ENCODE results near the gene TPR.

The TPR gene

DNA sequence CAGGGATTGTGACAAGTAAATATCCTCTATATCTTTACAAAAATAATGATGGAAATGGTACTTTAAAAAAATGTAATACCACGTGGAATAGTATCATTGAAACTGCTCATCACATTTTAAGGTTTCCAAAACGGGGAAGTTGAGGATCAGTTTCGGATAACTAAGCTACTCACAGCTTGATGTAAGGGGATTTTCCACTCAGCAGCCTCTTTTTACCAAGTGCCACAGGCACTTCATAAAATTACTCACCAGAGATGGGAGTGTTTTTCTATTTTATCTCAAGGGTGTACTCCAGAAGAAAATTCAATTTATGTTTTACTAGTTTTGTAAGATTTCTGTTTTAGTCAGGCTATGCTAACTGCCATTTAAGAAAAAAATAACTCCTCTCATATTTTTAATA is 91.7 kb downstream of the TPR start:
- no peak for DNase-seq (ENCODE audit: low read depth, low spot score)
- in situ Hi-C loops (cut with HindIII; ENCODE audit: low sequenced_read_pairs), result no loop called here
- no peak overlapping the region for H3K4me3 ChIP-seq (ENCODE audit: low read depth, low read length)
- TF ChIP-seq, protein P1, sequence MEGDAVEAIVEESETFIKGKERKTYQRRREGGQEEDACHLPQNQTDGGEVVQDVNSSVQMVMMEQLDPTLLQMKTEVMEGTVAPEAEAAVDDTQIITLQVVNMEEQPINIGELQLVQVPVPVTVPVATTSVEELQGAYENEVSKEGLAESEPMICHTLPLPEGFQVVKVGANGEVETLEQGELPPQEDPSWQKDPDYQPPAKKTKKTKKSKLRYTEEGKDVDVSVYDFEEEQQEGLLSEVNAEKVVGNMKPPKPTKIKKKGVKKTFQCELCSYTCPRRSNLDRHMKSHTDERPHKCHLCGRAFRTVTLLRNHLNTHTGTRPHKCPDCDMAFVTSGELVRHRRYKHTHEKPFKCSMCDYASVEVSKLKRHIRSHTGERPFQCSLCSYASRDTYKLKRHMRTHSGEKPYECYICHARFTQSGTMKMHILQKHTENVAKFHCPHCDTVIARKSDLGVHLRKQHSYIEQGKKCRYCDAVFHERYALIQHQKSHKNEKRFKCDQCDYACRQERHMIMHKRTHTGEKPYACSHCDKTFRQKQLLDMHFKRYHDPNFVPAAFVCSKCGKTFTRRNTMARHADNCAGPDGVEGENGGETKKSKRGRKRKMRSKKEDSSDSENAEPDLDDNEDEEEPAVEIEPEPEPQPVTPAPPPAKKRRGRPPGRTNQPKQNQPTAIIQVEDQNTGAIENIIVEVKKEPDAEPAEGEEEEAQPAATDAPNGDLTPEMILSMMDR (IDR thresholded peaks at IDR 0.05; ENCODE audit: low read depth, low read length), result no peak

DNA sequence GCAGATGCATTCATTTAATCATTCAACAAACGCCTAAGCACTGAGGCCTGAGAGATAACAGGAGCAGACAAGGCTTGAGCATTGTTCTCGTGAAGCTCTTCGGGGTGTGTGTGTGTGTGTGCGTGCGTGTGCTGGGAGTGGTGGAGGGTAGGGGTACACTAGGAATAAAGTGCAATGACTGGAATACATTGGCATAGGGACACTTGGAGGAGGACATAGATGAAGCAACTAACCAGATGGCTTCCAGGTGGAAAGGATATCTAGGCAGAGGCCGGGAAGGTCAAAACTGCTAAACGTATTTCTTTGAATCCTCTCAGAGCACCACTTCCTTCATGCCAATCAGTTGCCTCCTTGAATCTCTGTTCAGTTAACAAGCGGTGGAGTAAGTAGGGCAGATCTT is 92.6 kb downstream of the TPR start:
- DNase-seq (ENCODE audit: low read depth, low spot score), result no peak
- TF ChIP-seq, protein P1 (IDR thresholded peaks at IDR 0.05; ENCODE audit: low read depth, low read length), result no peak
- H3K4me3 ChIP-seq (ENCODE audit: low read depth, low read length), result no peak overlapping the region
- in situ Hi-C loops (cut with HindIII; ENCODE audit: low sequenced_read_pairs), result no loop called here

DNA sequence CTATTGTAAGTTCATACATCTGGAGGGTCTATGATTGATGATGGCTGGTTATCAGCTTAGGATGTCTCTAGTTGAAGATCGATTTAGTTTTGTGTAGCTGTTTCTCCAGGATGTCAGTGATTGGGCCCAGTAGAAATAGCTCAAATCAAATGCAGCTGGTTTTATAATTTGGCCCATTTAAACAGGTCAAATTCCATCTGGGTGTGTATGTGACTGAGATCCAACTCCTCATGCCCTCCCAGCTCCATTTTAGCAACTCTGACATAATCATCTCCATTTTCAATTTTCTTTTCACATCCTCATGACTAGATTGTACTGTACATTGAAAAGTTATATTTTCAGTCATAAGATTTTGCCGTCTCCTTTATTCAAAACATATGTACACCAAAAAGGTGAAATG is 99.2 kb downstream of the TPR start:
- DNase-seq (ENCODE audit: low read depth, low spot score), result no peak
- TF ChIP-seq, protein P1 (IDR thresholded peaks at IDR 0.05; ENCODE audit: low read depth, low read length), result no peak
- in situ Hi-C loops (cut with HindIII; ENCODE audit: low sequenced_read_pairs), result no loop called here

DNA sequence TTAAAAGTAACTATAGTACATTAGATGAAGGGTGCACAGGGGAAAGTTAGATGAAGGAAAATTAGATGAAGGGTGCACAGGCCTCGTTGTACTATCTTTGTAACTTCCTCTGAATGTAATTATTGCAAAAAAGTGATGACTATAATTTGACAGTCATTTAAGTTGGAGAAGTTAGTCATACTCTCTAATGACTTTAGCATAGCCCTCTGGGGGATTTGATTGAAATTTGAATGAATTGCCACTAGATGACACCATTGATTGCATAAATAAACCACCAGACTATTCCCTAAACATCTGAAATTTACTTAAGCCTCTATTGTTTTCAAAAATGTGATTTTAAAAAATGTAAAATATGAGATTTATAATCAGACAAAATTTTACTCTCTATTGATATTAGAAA is 102.6 kb downstream of the TPR start:
- TF ChIP-seq, protein P1 (IDR thresholded peaks at IDR 0.05; ENCODE audit: low read depth, low read length), result no peak
- DNase-seq (ENCODE audit: low read depth, low spot score), result no peak
- no peak overlapping the region for H3K4me3 ChIP-seq (ENCODE audit: low read depth, low read length)
- in situ Hi-C loops (cut with HindIII; ENCODE audit: low sequenced_read_pairs), result no loop called here

More for the DNA sequence above, 99.2 kb downstream of the TPR start:
- no peak overlapping the region for H3K4me3 ChIP-seq (ENCODE audit: low read depth, low read length)

DNA sequence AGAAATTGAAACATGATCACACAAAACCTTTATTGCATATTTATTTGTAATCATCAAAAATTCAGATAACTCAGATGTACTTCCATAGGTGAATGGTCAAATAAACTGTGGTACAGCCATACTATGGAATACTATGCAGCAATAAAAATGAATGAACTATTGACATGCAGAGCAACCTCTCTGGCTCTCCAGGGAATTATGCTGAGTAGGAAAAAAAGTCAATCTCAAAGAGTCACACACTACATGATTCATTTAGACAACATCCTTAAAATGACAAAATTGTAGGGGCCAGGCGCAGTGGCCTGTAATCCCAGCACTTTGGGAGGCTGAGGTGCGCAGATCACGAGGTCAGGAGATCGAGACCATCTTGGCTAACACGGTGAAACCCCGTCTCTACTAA is 104.0 kb downstream of the TPR start:
- no peak overlapping the region for H3K4me3 ChIP-seq (ENCODE audit: low read depth, low read length)
- TF ChIP-seq, protein P1 (IDR thresholded peaks at IDR 0.05; ENCODE audit: low read depth, low read length), result no peak
- in situ Hi-C loops (cut with HindIII; ENCODE audit: low sequenced_read_pairs), result no loop called here
- DNase-seq (ENCODE audit: low read depth, low spot score), result no peak

Measured in astrocyte of the spinal cord (primary cell).